SK-N-SH treated with all-trans-retinoic acid at 6 μM for 48 hours (cell line): Measurements from ENCODE around the gene FDXR.
A peak's percentile ranks its signal among the peaks of the same experiment; 100 is the strongest.

ENCODE experiments used
- ATAC-seq: fragments of 200-7000 bp; cut with Tn5 transposase; 3 replicates; pipeline ENCODE4 v1.9.1; 2020; ENCODE audit warnings: mild to moderate bottlenecking, moderate library complexity
- CSDC2 ChIP-seq: fragments of 250-450 bp; sonication (Bioruptor Pico); IDR thresholded peaks from 2 replicates; pipeline ENCODE4 v1.5.0; 2020; ENCODE audit warnings: mild to moderate bottlenecking, moderate library complexity
- ESRRG ChIP-seq: fragments of 250-450 bp; sonication (Bioruptor Pico); IDR thresholded peaks from 2 replicates; pipeline ENCODE4 v1.6.1; 2021; ENCODE audit warnings: mild to moderate bottlenecking
- GLIS3 ChIP-seq: fragments of 250-450 bp; sonication (Bioruptor Pico); IDR thresholded peaks from 2 replicates; pipeline ENCODE4 v1.5.0; 2020; ENCODE audit warnings: mild to moderate bottlenecking, moderate library complexity
- ISL1 ChIP-seq: fragments of 250-450 bp; sonication (Bioruptor Pico); IDR thresholded peaks from 2 replicates; pipeline ENCODE4 v2.1.2; 2022; ENCODE audit warnings: mild to moderate bottlenecking, moderate library complexity
- OSR1 ChIP-seq: fragments of 250-450 bp; sonication (Bioruptor Pico); IDR thresholded peaks from 2 replicates; pipeline ENCODE4 v1.8.0; 2022; ENCODE audit warnings: moderate library complexity, mild to moderate bottlenecking, inconsistent platforms
- RARB ChIP-seq: fragments of 250-450 bp; sonication (Bioruptor Pico); IDR thresholded peaks from 2 replicates; pipeline ENCODE4 v1.8.0; 2021; ENCODE audit warnings: mild to moderate bottlenecking, moderate library complexity
- TCF4 ChIP-seq: fragments of 250-450 bp; sonication (Bioruptor Pico); IDR thresholded peaks from 2 replicates; pipeline ENCODE4 v1.8.0; 2021; ENCODE audit warnings: mild to moderate bottlenecking, moderate library complexity, borderline replicate concordance
- TOX ChIP-seq: fragments of 250-450 bp; sonication (Bioruptor Pico); IDR thresholded peaks from 2 replicates; pipeline ENCODE4 v1.8.0; 2021; ENCODE audit warnings: mild to moderate bottlenecking, moderate library complexity, borderline replicate concordance
- ZC3H10 ChIP-seq: fragments of 250-450 bp; sonication (Bioruptor Pico); IDR thresholded peaks from 2 replicates; pipeline ENCODE4 v1.5.1; 2021; ENCODE audit warnings: mild to moderate bottlenecking, moderate library complexity
- ZFP3 ChIP-seq: fragments of 250-450 bp; sonication (Bioruptor Pico); IDR thresholded peaks from 2 replicates; pipeline ENCODE4 v1.5.0; 2020; ENCODE audit warnings: mild to moderate bottlenecking, moderate library complexity
- ZFP30 ChIP-seq: fragments of 450-650 bp; formaldehyde crosslinking; IDR thresholded peaks from 2 replicates; pipeline ENCODE4 v1.5.0; 2022; ENCODE audit warnings: mild to moderate bottlenecking, moderate library complexity
- ZNF565 ChIP-seq: fragments of 450-650 bp; formaldehyde crosslinking; conservative IDR thresholded peaks from 2 replicates; pipeline ENCODE4 v1.5.0; 2020; ENCODE audit warnings: low read depth, mild to moderate bottlenecking, moderate library complexity
- ZNF70 ChIP-seq: fragments of 450-650 bp; formaldehyde crosslinking; IDR thresholded peaks from 2 replicates; pipeline ENCODE4 v1.5.0; 2020; ENCODE audit warnings: mild to moderate bottlenecking, moderate library complexity
- TF ChIP-seq, protein P1 (sequence below): fragments of 250-450 bp; sonication (Bioruptor Pico); IDR thresholded peaks from 2 replicates; pipeline ENCODE4 v1.5.0; 2020; ENCODE audit warnings: mild to moderate bottlenecking, moderate library complexity
- TF ChIP-seq, protein P2 (sequence below): fragments of 250-450 bp; sonication (Bioruptor Pico); IDR thresholded peaks from 2 replicates; pipeline ENCODE4 v1.5.1; 2021; ENCODE audit warnings: mild to moderate bottlenecking, moderate library complexity
- TF ChIP-seq, protein P3 (sequence below): fragments of 250-450 bp; sonication (Bioruptor Pico); IDR thresholded peaks from 2 replicates; pipeline ENCODE4 v1.5.1; 2020; ENCODE audit warnings: low read depth, mild to moderate bottlenecking, moderate library complexity
- TF ChIP-seq, protein P4 (sequence below): fragments of 250-450 bp; sonication (Bioruptor Pico); IDR thresholded peaks from 2 replicates; pipeline ENCODE4 v1.8.0; 2020; ENCODE audit warnings: mild to moderate bottlenecking, moderate library complexity, borderline replicate concordance

FDXR gene

DNA sequence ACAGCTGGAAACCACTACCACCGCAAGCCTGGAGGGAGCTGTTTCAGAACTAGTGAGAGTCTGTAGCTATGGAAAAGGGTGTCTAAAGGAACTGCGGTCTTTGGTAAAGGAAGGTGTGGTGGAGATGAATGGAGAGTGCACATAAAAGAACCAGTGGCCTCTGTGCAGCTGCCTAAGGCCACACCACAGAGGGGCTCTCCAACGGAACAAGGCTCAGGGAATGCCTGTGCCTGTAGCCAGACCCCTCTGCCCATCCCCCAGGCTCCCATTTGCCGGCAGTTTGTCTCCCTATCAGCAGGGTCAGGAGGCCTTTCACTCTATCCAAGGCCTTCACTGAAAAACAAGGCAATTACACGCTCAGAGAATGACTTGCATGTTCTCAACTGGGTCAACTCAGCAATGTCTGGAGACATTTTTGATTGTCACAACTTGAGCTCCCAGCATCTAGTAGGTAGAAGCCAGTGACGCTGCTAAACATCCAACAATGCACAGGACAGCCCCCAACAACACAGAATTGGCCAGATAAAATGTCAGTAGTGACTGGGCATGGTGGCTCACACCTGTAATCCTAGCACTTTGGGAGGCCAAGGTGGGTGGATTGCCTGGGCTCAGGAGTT is 3.3 kb upstream of the FDXR start:
- TF ChIP-seq, protein P1, sequence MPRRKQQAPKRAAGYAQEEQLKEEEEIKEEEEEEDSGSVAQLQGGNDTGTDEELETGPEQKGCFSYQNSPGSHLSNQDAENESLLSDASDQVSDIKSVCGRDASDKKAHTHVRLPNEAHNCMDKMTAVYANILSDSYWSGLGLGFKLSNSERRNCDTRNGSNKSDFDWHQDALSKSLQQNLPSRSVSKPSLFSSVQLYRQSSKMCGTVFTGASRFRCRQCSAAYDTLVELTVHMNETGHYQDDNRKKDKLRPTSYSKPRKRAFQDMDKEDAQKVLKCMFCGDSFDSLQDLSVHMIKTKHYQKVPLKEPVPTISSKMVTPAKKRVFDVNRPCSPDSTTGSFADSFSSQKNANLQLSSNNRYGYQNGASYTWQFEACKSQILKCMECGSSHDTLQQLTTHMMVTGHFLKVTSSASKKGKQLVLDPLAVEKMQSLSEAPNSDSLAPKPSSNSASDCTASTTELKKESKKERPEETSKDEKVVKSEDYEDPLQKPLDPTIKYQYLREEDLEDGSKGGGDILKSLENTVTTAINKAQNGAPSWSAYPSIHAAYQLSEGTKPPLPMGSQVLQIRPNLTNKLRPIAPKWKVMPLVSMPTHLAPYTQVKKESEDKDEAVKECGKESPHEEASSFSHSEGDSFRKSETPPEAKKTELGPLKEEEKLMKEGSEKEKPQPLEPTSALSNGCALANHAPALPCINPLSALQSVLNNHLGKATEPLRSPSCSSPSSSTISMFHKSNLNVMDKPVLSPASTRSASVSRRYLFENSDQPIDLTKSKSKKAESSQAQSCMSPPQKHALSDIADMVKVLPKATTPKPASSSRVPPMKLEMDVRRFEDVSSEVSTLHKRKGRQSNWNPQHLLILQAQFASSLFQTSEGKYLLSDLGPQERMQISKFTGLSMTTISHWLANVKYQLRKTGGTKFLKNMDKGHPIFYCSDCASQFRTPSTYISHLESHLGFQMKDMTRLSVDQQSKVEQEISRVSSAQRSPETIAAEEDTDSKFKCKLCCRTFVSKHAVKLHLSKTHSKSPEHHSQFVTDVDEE (CRISPR knock-in tag), result no peak
- TF ChIP-seq GLIS3 (CRISPR knock-in tag), result no peak
- no peak for TF ChIP-seq CSDC2 (CRISPR knock-in tag)
- ATAC-seq, result no peak

DNA sequence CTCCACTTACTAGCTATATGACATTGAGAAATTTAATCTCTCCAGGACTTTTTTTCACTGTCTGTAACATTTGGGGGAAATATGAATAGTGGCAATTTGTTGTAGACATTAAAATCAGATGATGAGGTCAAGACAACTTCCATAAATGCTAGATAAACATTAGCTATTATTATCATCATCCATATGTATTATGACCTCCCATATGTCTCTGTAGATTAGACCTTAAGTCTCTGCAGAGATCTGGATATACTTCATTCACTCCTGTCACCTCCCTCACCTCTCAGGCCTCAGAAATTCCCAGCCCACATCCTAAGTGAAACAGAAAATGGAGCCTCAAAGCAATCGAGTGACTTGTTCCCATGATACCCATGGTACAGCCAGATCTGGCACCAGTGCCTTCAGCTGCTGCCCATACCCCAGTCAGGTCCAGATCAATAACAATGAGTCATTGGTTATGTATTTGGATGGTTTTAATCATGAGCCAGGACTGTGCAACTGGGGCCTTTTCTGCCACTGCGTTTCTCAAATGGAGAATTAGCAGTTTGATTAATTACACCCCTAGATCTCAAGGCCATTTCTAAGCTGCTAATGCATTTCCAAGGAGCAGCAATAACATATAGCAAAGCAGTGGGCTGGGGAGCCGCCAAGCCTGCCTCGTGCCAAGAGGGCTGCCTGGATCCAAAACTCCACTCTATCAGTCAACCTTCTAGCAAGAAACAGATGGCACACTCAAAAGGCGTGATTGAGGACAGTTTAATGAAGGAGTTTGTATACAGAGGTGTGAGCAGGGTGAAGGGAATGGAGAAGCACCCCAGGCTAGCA is 2.6 kb upstream of the FDXR start:
- TF ChIP-seq TCF4 (CRISPR knock-in tag) (no peak), OSR1 (CRISPR knock-in tag) (no peak), GLIS3 (CRISPR knock-in tag) (no peak), ZNF70 (CRISPR knock-in tag) (no peak), ZFP30 (CRISPR knock-in tag) (no peak), CSDC2 (CRISPR knock-in tag) (no peak), RARB (CRISPR knock-in tag) (no peak), ZNF565 (no peak), ESRRG (CRISPR knock-in tag) (no peak), TOX (no peak), ZC3H10 (CRISPR knock-in tag) (no peak), ISL1 (CRISPR knock-in tag) (no peak)
- TF ChIP-seq, protein P2, sequence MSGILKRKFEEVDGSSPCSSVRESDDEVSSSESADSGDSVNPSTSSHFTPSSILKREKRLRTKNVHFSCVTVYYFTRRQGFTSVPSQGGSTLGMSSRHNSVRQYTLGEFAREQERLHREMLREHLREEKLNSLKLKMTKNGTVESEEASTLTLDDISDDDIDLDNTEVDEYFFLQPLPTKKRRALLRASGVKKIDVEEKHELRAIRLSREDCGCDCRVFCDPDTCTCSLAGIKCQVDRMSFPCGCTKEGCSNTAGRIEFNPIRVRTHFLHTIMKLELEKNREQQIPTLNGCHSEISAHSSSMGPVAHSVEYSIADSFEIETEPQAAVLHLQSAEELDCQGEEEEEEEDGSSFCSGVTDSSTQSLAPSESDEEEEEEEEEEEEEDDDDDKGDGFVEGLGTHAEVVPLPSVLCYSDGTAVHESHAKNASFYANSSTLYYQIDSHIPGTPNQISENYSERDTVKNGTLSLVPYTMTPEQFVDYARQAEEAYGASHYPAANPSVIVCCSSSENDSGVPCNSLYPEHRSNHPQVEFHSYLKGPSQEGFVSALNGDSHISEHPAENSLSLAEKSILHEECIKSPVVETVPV (CRISPR knock-in tag), result no peak
- TF ChIP-seq, protein P3, sequence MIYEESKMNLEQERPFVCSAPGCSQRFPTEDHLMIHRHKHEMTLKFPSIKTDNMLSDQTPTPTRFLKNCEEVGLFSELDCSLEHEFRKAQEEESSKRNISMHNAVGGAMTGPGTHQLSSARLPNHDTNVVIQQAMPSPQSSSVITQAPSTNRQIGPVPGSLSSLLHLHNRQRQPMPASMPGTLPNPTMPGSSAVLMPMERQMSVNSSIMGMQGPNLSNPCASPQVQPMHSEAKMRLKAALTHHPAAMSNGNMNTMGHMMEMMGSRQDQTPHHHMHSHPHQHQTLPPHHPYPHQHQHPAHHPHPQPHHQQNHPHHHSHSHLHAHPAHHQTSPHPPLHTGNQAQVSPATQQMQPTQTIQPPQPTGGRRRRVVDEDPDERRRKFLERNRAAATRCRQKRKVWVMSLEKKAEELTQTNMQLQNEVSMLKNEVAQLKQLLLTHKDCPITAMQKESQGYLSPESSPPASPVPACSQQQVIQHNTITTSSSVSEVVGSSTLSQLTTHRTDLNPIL (CRISPR knock-in tag), result no peak

DNA sequence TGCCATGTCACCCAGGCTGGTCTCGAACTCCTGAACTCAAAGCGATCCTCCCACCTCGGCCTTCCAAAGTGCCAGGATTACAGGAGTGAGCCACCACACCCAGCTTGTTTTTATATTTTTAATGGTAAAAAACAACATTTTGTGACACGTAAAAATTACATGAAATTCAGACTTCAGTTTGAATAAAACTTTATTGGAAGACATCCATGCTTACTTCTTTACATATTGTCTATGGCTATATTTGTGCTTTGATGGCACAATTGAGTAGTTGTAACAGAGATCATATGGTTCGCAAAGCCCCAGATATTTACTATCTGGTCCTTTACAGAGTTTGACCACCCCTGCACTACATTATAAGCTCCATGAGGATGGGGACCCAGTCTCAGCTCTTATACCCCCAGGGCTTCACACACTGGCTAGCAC is 1.8 kb upstream of the FDXR start:
- TF ChIP-seq CSDC2 (CRISPR knock-in tag) (no peak), ZFP30 (CRISPR knock-in tag) (no peak), GLIS3 (CRISPR knock-in tag) (no peak), ISL1 (CRISPR knock-in tag) (no peak), ZC3H10 (CRISPR knock-in tag) (no peak)
- TF ChIP-seq, all 23 proteins: peak for 0
- no peak for ATAC-seq

More for the DNA sequence above, 2.6 kb upstream of the FDXR start:
- no peak for ATAC-seq

DNA sequence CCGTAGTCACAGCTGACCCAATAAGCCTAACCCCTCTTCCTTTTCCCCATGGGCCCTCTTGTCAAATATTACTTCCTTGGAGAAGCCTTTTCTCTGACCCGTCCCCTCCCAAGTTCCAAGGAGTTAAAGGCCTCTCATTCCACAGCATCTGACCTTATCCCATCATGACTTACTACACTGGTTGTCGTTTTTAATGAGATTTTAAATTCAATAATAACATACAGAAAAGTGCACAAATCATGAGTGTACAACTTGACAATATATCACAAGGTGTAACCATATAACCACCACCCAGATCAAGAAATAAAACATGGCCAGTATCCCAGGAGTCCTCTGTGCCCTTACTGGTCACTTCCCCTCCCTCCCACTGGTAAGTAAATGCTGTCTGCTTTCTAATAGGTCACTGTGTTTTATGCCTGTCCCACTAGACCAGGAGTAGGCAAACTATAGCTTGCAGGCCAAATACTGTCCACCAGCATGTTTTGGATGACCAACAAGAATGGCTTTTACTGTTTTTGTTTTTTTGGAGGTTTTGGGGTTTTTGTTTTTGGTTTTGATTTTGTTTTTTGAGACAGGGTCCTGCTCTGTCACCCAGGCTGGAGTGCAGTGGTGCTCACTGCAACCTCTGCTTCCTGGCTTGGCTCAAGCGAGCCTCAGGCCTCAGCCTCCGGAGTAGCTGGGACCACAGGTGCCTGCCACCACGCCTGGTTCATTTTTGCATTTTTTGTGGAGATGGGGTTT is 1.2 kb upstream of the FDXR start:
- TF ChIP-seq ESRRG (CRISPR knock-in tag), result no peak
- TF ChIP-seq TOX, result no peak
- TF ChIP-seq GLIS3 (CRISPR knock-in tag), result no peak
- no peak for TF ChIP-seq CSDC2 (CRISPR knock-in tag)
- no peak for TF ChIP-seq ISL1 (CRISPR knock-in tag)
- TF ChIP-seq, protein P4, sequence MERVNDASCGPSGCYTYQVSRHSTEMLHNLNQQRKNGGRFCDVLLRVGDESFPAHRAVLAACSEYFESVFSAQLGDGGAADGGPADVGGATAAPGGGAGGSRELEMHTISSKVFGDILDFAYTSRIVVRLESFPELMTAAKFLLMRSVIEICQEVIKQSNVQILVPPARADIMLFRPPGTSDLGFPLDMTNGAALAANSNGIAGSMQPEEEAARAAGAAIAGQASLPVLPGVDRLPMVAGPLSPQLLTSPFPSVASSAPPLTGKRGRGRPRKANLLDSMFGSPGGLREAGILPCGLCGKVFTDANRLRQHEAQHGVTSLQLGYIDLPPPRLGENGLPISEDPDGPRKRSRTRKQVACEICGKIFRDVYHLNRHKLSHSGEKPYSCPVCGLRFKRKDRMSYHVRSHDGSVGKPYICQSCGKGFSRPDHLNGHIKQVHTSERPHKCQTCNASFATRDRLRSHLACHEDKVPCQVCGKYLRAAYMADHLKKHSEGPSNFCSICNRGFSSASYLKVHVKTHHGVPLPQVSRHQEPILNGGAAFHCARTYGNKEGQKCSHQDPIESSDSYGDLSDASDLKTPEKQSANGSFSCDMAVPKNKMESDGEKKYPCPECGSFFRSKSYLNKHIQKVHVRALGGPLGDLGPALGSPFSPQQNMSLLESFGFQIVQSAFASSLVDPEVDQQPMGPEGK (CRISPR knock-in tag), result no peak
- TF ChIP-seq, protein P2 (CRISPR knock-in tag), result no peak
- TF ChIP-seq TCF4 (CRISPR knock-in tag), result no peak
- no peak for TF ChIP-seq ZFP30 (CRISPR knock-in tag)
- TF ChIP-seq ZFP3 (CRISPR knock-in tag), result no peak
- no peak for TF ChIP-seq ZC3H10 (CRISPR knock-in tag)
- ATAC-seq, result peak; percentile 5; the same call in 2 of the 3 replicates
